ENCODE measurements around the gene SATB2.

DNA sequence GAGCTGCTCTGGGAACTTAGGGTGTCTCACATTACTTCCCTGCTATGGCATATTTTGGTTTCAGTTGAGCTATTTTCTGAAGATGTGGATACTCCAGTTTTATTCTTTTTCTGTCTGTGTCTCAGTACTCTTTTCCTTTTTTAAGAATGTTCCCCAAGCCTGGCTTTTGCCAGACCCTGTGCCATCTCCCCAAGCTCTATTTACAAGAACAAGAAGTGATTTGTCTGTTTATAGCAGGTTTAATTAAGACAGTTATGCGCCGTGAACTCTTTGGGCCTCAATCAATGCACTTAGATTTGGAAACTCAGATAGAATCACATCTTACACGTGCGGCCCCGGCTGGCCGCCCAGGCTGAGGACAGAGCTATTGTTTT is 8.9 kb upstream of the SATB2 start:
- TF ChIP-seq, protein P1, sequence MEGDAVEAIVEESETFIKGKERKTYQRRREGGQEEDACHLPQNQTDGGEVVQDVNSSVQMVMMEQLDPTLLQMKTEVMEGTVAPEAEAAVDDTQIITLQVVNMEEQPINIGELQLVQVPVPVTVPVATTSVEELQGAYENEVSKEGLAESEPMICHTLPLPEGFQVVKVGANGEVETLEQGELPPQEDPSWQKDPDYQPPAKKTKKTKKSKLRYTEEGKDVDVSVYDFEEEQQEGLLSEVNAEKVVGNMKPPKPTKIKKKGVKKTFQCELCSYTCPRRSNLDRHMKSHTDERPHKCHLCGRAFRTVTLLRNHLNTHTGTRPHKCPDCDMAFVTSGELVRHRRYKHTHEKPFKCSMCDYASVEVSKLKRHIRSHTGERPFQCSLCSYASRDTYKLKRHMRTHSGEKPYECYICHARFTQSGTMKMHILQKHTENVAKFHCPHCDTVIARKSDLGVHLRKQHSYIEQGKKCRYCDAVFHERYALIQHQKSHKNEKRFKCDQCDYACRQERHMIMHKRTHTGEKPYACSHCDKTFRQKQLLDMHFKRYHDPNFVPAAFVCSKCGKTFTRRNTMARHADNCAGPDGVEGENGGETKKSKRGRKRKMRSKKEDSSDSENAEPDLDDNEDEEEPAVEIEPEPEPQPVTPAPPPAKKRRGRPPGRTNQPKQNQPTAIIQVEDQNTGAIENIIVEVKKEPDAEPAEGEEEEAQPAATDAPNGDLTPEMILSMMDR (IDR thresholded peaks at IDR 0.05; ENCODE audit: low read depth, low read length, poor library complexity, severe bottlenecking): no peak
- TF ChIP-seq EZH2phosphoT487 (IDR thresholded peaks at IDR 0.05; ENCODE audit: borderline replicate concordance, low read length): no peak
